ENCODE measurements around the gene IMP3.
"Not testable (repeated sequence)": the region's sequence is repeated elsewhere in the genome, so short reads cannot be mapped to it uniquely, and the experiment has no call there.

IMP3 gene

GRCh38 chr15:75640483-75641178, 607 bp upstream of the IMP3 start:
- peak overlapping the region; percentile 95 to 97 for H3K4me3 ChIP-seq (ENCODE audit: low read length in 2 of 2)
- H3K9me3 ChIP-seq (ENCODE audit: control insufficient read depth in 2 of 2, low read length in 2 of 2): no peaks in the 10 kb centered on the region
- H3K9ac ChIP-seq (ENCODE audit: low read depth in 1 of 2, low read length in 2 of 2): peak overlapping the region; percentile 94 to 99
- H3K27me3 ChIP-seq (ENCODE audit: control insufficient read depth in 2 of 2, insufficient read depth in 2 of 2, low read length in 2 of 2): no peaks in the 10 kb centered on the region
- peak overlapping the region; percentile 96 to 99 for H3K27ac ChIP-seq (ENCODE audit: low read depth in 2 of 2, low read length in 2 of 2)
- peaks cover 0 to 5% of the 10 kb centered on the region in 2 donors for H3K36me3 ChIP-seq (ENCODE audit: control insufficient read depth in 2 of 2, insufficient read depth in 2 of 2, low read length in 2 of 2)
- H3K4me1 ChIP-seq (ENCODE audit: control insufficient read depth in 2 of 2, insufficient read depth in 2 of 2, low read length in 2 of 2): peaks cover 21 to 22% of the 10 kb centered on the region in 2 donors

GRCh38 chr15:75639191-75639708, 774 bp downstream of the IMP3 start:
- Histone ChIP-seq H3K4me3 (ENCODE audit: low read length in 2 of 2) (peak overlapping the region; percentile 95 to 97), H3K27me3 (ENCODE audit: control insufficient read depth in 2 of 2, insufficient read depth in 2 of 2, low read length in 2 of 2) (no peaks in the 10 kb centered on the region), H3K4me1 (ENCODE audit: control insufficient read depth in 2 of 2, insufficient read depth in 2 of 2, low read length in 2 of 2) (peaks cover 21 to 22% of the 10 kb centered on the region in 2 donors)

GRCh38 chr15:75637245-75638009, 2.6 kb downstream of the IMP3 start:
- Histone ChIP-seq H3K27me3 (ENCODE audit: control insufficient read depth in 2 of 2, insufficient read depth in 2 of 2, low read length in 2 of 2) (no peaks in the 10 kb centered on the region), H3K36me3 (ENCODE audit: control insufficient read depth in 2 of 2, insufficient read depth in 2 of 2, low read length in 2 of 2) (peaks cover 0 to 5% of the 10 kb centered on the region in 2 donors), H3K4me3 (ENCODE audit: low read length in 2 of 2) (peak overlapping the region in 1 of 2 donors; percentile 9), H3K9ac (ENCODE audit: low read depth in 1 of 2, low read length in 2 of 2) (peak overlapping the region in 1 of 2 donors; percentile 32), H3K4me1 (ENCODE audit: control insufficient read depth in 2 of 2, insufficient read depth in 2 of 2, low read length in 2 of 2) (peaks cover 21 to 22% of the 10 kb centered on the region in 2 donors), H3K9me3 (ENCODE audit: control insufficient read depth in 2 of 2, low read length in 2 of 2) (no peaks in the 10 kb centered on the region), H3K27ac (ENCODE audit: low read depth in 2 of 2, low read length in 2 of 2) (no peak overlapping the region)

More at GRCh38 chr15:75639191-75639708, 774 bp downstream of the IMP3 start:
- H3K27ac ChIP-seq (ENCODE audit: low read depth in 2 of 2, low read length in 2 of 2): peak overlapping the region; percentile 96 to 99
- H3K9ac ChIP-seq (ENCODE audit: low read depth in 1 of 2, low read length in 2 of 2): peak overlapping the region; percentile 94 to 99
- H3K9me3 ChIP-seq (ENCODE audit: control insufficient read depth in 2 of 2, low read length in 2 of 2): no peaks in the 10 kb centered on the region
- peaks cover 0 to 5% of the 10 kb centered on the region in 2 donors for H3K36me3 ChIP-seq (ENCODE audit: control insufficient read depth in 2 of 2, insufficient read depth in 2 of 2, low read length in 2 of 2)

- Histone ChIP-seq H3K36me3 (ENCODE audit: control insufficient read depth in 2 of 2, insufficient read depth in 2 of 2, low read length in 2 of 2) (peaks cover 0 to 5% of the 10 kb centered on the region in 2 donors), H3K27ac (ENCODE audit: low read depth in 2 of 2, low read length in 2 of 2) (no peak overlapping the region), H3K4me1 (ENCODE audit: control insufficient read depth in 2 of 2, insufficient read depth in 2 of 2, low read length in 2 of 2) (peaks cover 21 to 22% of the 10 kb centered on the region in 2 donors)
These were observed 4.0 kb downstream of the IMP3 start for GRCh38 chr15:75636026-75636425.

GRCh38 chr15:75633922-75634321, 6.1 kb downstream of the IMP3 start:
- H3K4me1 ChIP-seq (ENCODE audit: control insufficient read depth in 2 of 2, insufficient read depth in 2 of 2, low read length in 2 of 2): peaks cover 14 to 16% of the 10 kb centered on the region in 2 donors
- H3K36me3 ChIP-seq (ENCODE audit: control insufficient read depth in 2 of 2, insufficient read depth in 2 of 2, low read length in 2 of 2); H3K27ac ChIP-seq (ENCODE audit: low read depth in 2 of 2, low read length in 2 of 2); H3K27me3 ChIP-seq (ENCODE audit: control insufficient read depth in 2 of 2, insufficient read depth in 2 of 2, low read length in 2 of 2); H3K9ac ChIP-seq (ENCODE audit: low read depth in 1 of 2, low read length in 2 of 2); H3K4me3 ChIP-seq (ENCODE audit: low read length in 2 of 2); H3K9me3 ChIP-seq (ENCODE audit: control insufficient read depth in 2 of 2, low read length in 2 of 2): not testable (repeated sequence)

More at GRCh38 chr15:75636026-75636425, 4.0 kb downstream of the IMP3 start:
- no peak overlapping the region for H3K4me3 ChIP-seq (ENCODE audit: low read length in 2 of 2)
- H3K27me3 ChIP-seq (ENCODE audit: control insufficient read depth in 2 of 2, insufficient read depth in 2 of 2, low read length in 2 of 2): no peaks in the 10 kb centered on the region
- no peak overlapping the region for H3K9ac ChIP-seq (ENCODE audit: low read depth in 1 of 2, low read length in 2 of 2)
- no peaks in the 10 kb centered on the region for H3K9me3 ChIP-seq (ENCODE audit: control insufficient read depth in 2 of 2, low read length in 2 of 2)

GRCh38 chr15:75631935-75632334, 8.1 kb downstream of the IMP3 start:
- Histone ChIP-seq H3K36me3 (ENCODE audit: control insufficient read depth in 2 of 2, insufficient read depth in 2 of 2, low read length in 2 of 2) (no peaks in the 10 kb centered on the region), H3K4me1 (ENCODE audit: control insufficient read depth in 2 of 2, insufficient read depth in 2 of 2, low read length in 2 of 2) (no peaks in the 10 kb centered on the region), H3K4me3 (ENCODE audit: low read length in 2 of 2) (no peak overlapping the region), H3K27ac (ENCODE audit: low read depth in 2 of 2, low read length in 2 of 2) (no peak overlapping the region), H3K9ac (ENCODE audit: low read depth in 1 of 2, low read length in 2 of 2) (no peak overlapping the region), H3K27me3 (ENCODE audit: control insufficient read depth in 2 of 2, insufficient read depth in 2 of 2, low read length in 2 of 2) (no peaks in the 10 kb centered on the region), H3K9me3 (ENCODE audit: control insufficient read depth in 2 of 2, low read length in 2 of 2) (no peaks in the 10 kb centered on the region)

- Histone ChIP-seq H3K9me3 (ENCODE audit: control insufficient read depth in 2 of 2, low read length in 2 of 2) (no peaks in the 10 kb centered on the region), H3K27me3 (ENCODE audit: control insufficient read depth in 2 of 2, insufficient read depth in 2 of 2, low read length in 2 of 2) (no peaks in the 10 kb centered on the region), H3K27ac (ENCODE audit: low read depth in 2 of 2, low read length in 2 of 2) (peak within 1 kb of the TSS; percentile 96 to 97), H3K4me3 (ENCODE audit: low read length in 2 of 2) (peak within 1 kb of the TSS; percentile 90 to 99), H3K4me1 (ENCODE audit: control insufficient read depth in 2 of 2, insufficient read depth in 2 of 2, low read length in 2 of 2) (peaks cover 5% of the 10 kb centered on the region in 2 donors), H3K9ac (ENCODE audit: low read depth in 1 of 2, low read length in 2 of 2) (peak within 1 kb of the TSS; percentile 93 to 96), H3K36me3 (ENCODE audit: control insufficient read depth in 2 of 2, insufficient read depth in 2 of 2, low read length in 2 of 2) (no peaks in the 10 kb centered on the region)
These were observed 14.3 kb downstream of the IMP3 start, which contains the start of gene SNUPN for GRCh38 chr15:75625542-75626347. Gene SNUPN, minus strand, starts transcription at chr15:75625725. Its CDS starts 4,674 bp downstream, at chr15:75621051.

GRCh38 chr15:75622505-75622904, 17.5 kb downstream of the IMP3 start:
- Histone ChIP-seq H3K4me1 (ENCODE audit: control insufficient read depth in 2 of 2, insufficient read depth in 2 of 2, low read length in 2 of 2) (peaks cover 5 to 13% of the 10 kb centered on the region in 2 donors), H3K4me3 (ENCODE audit: low read length in 2 of 2) (no peak overlapping the region), H3K27me3 (ENCODE audit: control insufficient read depth in 2 of 2, insufficient read depth in 2 of 2, low read length in 2 of 2) (no peaks in the 10 kb centered on the region), H3K9me3 (ENCODE audit: control insufficient read depth in 2 of 2, low read length in 2 of 2) (no peaks in the 10 kb centered on the region), H3K27ac (ENCODE audit: low read depth in 2 of 2, low read length in 2 of 2) (no peak overlapping the region), H3K9ac (ENCODE audit: low read depth in 1 of 2, low read length in 2 of 2) (no peak overlapping the region), H3K36me3 (ENCODE audit: control insufficient read depth in 2 of 2, insufficient read depth in 2 of 2, low read length in 2 of 2) (peaks cover 6 to 11% of the 10 kb centered on the region in 2 donors)

- H3K4me3 ChIP-seq (ENCODE audit: low read length in 2 of 2): peak overlapping the region in 1 of 2 donors; percentile 45
- peaks cover 11 to 24% of the 10 kb centered on the region in 2 donors for H3K36me3 ChIP-seq (ENCODE audit: control insufficient read depth in 2 of 2, insufficient read depth in 2 of 2, low read length in 2 of 2)
- peaks cover 1 to 9% of the 10 kb centered on the region in 2 donors for H3K4me1 ChIP-seq (ENCODE audit: control insufficient read depth in 2 of 2, insufficient read depth in 2 of 2, low read length in 2 of 2)
- no peak overlapping the region for H3K9ac ChIP-seq (ENCODE audit: low read depth in 1 of 2, low read length in 2 of 2)
- no peaks in the 10 kb centered on the region for H3K9me3 ChIP-seq (ENCODE audit: control insufficient read depth in 2 of 2, low read length in 2 of 2)
- H3K27me3 ChIP-seq (ENCODE audit: control insufficient read depth in 2 of 2, insufficient read depth in 2 of 2, low read length in 2 of 2): no peaks in the 10 kb centered on the region
- peak overlapping the region; percentile 61 to 64 for H3K27ac ChIP-seq (ENCODE audit: low read depth in 2 of 2, low read length in 2 of 2)
These were observed 19.1 kb downstream of the IMP3 start for GRCh38 chr15:75620841-75621391.
